ENCODE data around the gene ADAMTS19. TPM values are rescaled to one million over a fixed set of nuclear protein-coding genes. Genes with fewer than 3 reads are reported as not detected.
A peak's percentile ranks its signal among the peaks of the same experiment; 100 is the strongest.

The ADAMTS19 gene
- total and polyA plus RNA-seq, 7 donors, result 0.01 to 0.69 (median 0.24) TPM; not detected in 1

GRCh38 chr5:129448654-129449053 lies 11.4 kb upstream of the ADAMTS19 start:
- intact Hi-C loops (cut with DNase I), result no loop called here
- 86 to 90% (median 89%) methylated on average over 4 of the region's 4 CpGs for WGBS, 3 donors
- no peak for TF ChIP-seq CTCF (IDR thresholded peaks at IDR 0.05)

GRCh38 chr5:129454461-129454860 lies 5.6 kb upstream of the ADAMTS19 start:
- Histone ChIP-seq H3K4me3 (no peak overlapping the region), H3K4me1 (no peaks in the 10 kb centered on the region), H3K36me3 (ENCODE audit: insufficient read depth in 1 of 2, low read depth in 1 of 2) (no peaks in the 10 kb centered on the region), H3K27ac (no peak overlapping the region), H3K27me3 (ENCODE audit: insufficient read depth in 3 of 3, low read length in 2 of 3) (no peaks in the 10 kb centered on the region), H3K9me3 (no peaks in the 10 kb centered on the region)
- intact Hi-C loops (cut with DNase I), result no loop called here
- ATAC-seq (no peak), DNase-seq (no peak)
- 87 to 96% (median 94%) methylated on average over 2 of the region's 2 CpGs for WGBS, 3 donors
- TF ChIP-seq CTCF (IDR thresholded peaks at IDR 0.05), result no peak

More at GRCh38 chr5:129448654-129449053, 11.4 kb upstream of the ADAMTS19 start:
- Histone ChIP-seq H3K4me3 (no peak overlapping the region), H3K4me1 (no peaks in the 10 kb centered on the region), H3K27ac (no peak overlapping the region), H3K9me3 (no peaks in the 10 kb centered on the region), H3K36me3 (ENCODE audit: insufficient read depth in 1 of 2, low read depth in 1 of 2) (no peaks in the 10 kb centered on the region), H3K27me3 (ENCODE audit: insufficient read depth in 3 of 3, low read length in 2 of 3) (no peaks in the 10 kb centered on the region)
- ATAC-seq, result no peak
- DNase-seq, result no peak

GRCh38 chr5:129459450-129459776 lies 685 bp upstream of the ADAMTS19 start:
- ATAC-seq (no peak), DNase-seq (no peak)
- Histone ChIP-seq H3K4me1 (peaks cover 5% of the 10 kb centered on the region), H3K27me3 (ENCODE audit: insufficient read depth in 3 of 3, low read length in 2 of 3) (peaks cover 0 to 26% (median 0%) of the 10 kb centered on the region in 3 donors), H3K9me3 (no peaks in the 10 kb centered on the region), H3K27ac (no peak overlapping the region), H3K4me3 (peak overlapping the region; percentile 65), H3K36me3 (ENCODE audit: insufficient read depth in 1 of 2, low read depth in 1 of 2) (no peaks in the 10 kb centered on the region)
- TF ChIP-seq CTCF (IDR thresholded peaks at IDR 0.05), result no peak
- intact Hi-C loops (cut with DNase I), result no loop called here
- WGBS, 3 donors, result 23 to 36% (median 31%) methylated on average over 11 of the region's 11 CpGs

- Histone ChIP-seq H3K27me3 (ENCODE audit: insufficient read depth in 3 of 3, low read length in 2 of 3) (peaks cover 0 to 26% (median 0%) of the 10 kb centered on the region in 3 donors), H3K4me3 (peak overlapping the region; percentile 65), H3K4me1 (peaks cover 5% of the 10 kb centered on the region), H3K36me3 (ENCODE audit: insufficient read depth in 1 of 2, low read depth in 1 of 2) (no peaks in the 10 kb centered on the region), H3K27ac (no peak overlapping the region), H3K9me3 (no peaks in the 10 kb centered on the region)
- TF ChIP-seq CTCF (IDR thresholded peaks at IDR 0.05), result no peak
- peak in 1 of 4 donors; percentile 8 for ATAC-seq
- intact Hi-C loops (cut with DNase I), result no loop called here
- WGBS, 3 donors, result 0% methylated on average over 10 of the region's 10 CpGs
- DNase-seq, result no peak
These were observed 506 bp downstream of the ADAMTS19 start for GRCh38 chr5:129460672-129460935.

- DNase-seq (peak; percentile 16 to 54), ATAC-seq (peak; percentile 46 to 81 (median 68))
- Histone ChIP-seq H3K4me1 (peaks cover 5% of the 10 kb centered on the region), H3K36me3 (ENCODE audit: insufficient read depth in 1 of 2, low read depth in 1 of 2) (no peaks in the 10 kb centered on the region), H3K4me3 (peak overlapping the region; percentile 65), H3K9me3 (no peaks in the 10 kb centered on the region), H3K27me3 (ENCODE audit: insufficient read depth in 3 of 3, low read length in 2 of 3) (peaks cover 0 to 26% (median 0%) of the 10 kb centered on the region in 3 donors), H3K27ac (no peak overlapping the region)
- TF ChIP-seq CTCF (IDR thresholded peaks at IDR 0.05), result peak; percentile 30
- 0 to 1% (median 1%) methylated on average over 70 to 88 of the region's 88 CpGs for WGBS, 3 donors
- intact Hi-C loops (cut with DNase I), result no loop called here
These were observed 1.0 kb downstream of the ADAMTS19 start for GRCh38 chr5:129460936-129461710.

Measured in psoas muscle (tissue), 8 donors.